ENCODE measurements around the gene OVOL2. TPM values are rescaled to one million over a fixed set of nuclear protein-coding genes. Genes with fewer than 3 reads are reported as not detected.

OVOL2 gene
- total and polyA plus RNA-seq, 2 of the 8 experiments (the other 6 are each of a cell fraction or from before 2014, with no cell fraction given) = 11.0 to 11.4 TPM

DNA sequence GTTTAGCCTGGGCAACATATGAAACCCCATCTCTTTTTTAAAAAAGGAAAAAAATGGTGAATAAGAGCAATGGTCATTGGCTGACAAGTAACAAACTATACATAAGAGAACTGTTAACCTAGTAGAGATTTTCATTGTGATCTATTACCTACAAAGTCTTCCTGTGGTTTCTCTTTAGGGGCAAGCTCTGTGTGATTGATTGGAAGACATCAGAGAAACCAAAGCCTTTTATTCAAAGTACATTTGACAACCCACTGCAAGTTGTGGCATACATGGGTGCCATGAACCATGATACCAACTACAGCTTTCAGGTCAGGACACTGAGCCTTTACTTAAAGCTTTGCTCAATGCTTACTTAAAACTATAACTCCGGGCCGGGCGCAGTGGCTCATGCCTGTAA is 69.7 kb downstream of the OVOL2 start:
- Histone ChIP-seq H3K4me3 (ENCODE audit: extremely low read depth in 1 of 4, insufficient read depth in 2 of 4, low read depth in 3 of 4, low read length in 4 of 4) (no peak overlapping the region), H3K23ac (ENCODE audit: insufficient read length) (no peak overlapping the region), H2AK5ac (ENCODE audit: low read depth, low read length) (no peak overlapping the region), H2BK15ac (ENCODE audit: low read length) (no peak overlapping the region), H2BK12ac (ENCODE audit: low read depth, low read length) (no peak overlapping the region), H4K5ac (ENCODE audit: insufficient read length, low read depth, low read length) (no peak overlapping the region), H3K27me3 (replicated peaks in 1 of 4; ENCODE audit: control insufficient read depth in 3 of 4, extremely low read depth in 1 of 4, insufficient read depth in 3 of 4, low read length in 3 of 4) (no peaks in the 10 kb centered on the region), H3K79me2 (ENCODE audit: control insufficient read depth in 1 of 2, insufficient read depth in 2 of 2, low read length in 2 of 2) (peaks cover 0 to 45% of the 10 kb centered on the region in 2 experiments; a peak in 2 of 4 replicates), H3K56ac (replicated peaks; ENCODE audit: insufficient read length, low read depth, low read length) (no peak overlapping the region), H3K4ac (replicated peaks; ENCODE audit: insufficient read length, low read depth, low read length) (no peak overlapping the region), H2BK5ac (ENCODE audit: low read depth, low read length) (no peak overlapping the region), H2BK120ac (replicated peaks; ENCODE audit: low read depth, low read length) (no peak overlapping the region), H3K14ac (ENCODE audit: insufficient read length) (no peak overlapping the region), H4K20me1 (replicated peaks in 1 of 2; ENCODE audit: control insufficient read depth in 1 of 2, insufficient read depth in 2 of 2, low read length in 2 of 2) (peaks cover 0 to 3% of the 10 kb centered on the region in 2 experiments), H2BK20ac (ENCODE audit: low read length) (no peak overlapping the region), H3K9me3 (ENCODE audit: insufficient read depth in 2 of 2, low read depth in 1 of 2, low read length in 1 of 2) (no peaks in the 10 kb centered on the region), H3K9ac (replicated peaks in 1 of 4; ENCODE audit: extremely low read depth in 1 of 4, low read depth in 3 of 4, low read length in 3 of 4) (no peak overlapping the region), H3K4me1 (replicated peaks in 1 of 4; ENCODE audit: control insufficient read depth in 3 of 4, insufficient read depth in 4 of 4, low read length in 3 of 4) (peaks cover 0 to 3% (median 2%) of the 10 kb centered on the region in 4 experiments; a peak in 5 of 7 replicates), H2AFZ (ENCODE audit: low read length) (no peak overlapping the region), H3K27ac (ENCODE audit: low read depth, low read length) (no peak overlapping the region), H3K36me3 (ENCODE audit: control insufficient read depth in 2 of 4, insufficient read depth in 4 of 4, low read length in 3 of 4) (peaks cover 7 to 44% (median 27%) of the 10 kb centered on the region in 4 experiments; a peak in 7 of 8 replicates), H3K4me2 (ENCODE audit: insufficient read depth in 1 of 2, low read depth in 2 of 2, low read length in 2 of 2) (no peak overlapping the region), H3K18ac (ENCODE audit: extremely low read depth, low read length) (no peak overlapping the region), H3K79me1 (ENCODE audit: low read depth, low read length) (no peaks in the 10 kb centered on the region), H4K8ac (ENCODE audit: extremely low read depth, insufficient read depth, low read length) (no peak overlapping the region), H4K91ac (replicated peaks; ENCODE audit: insufficient read length, low read length) (no peak overlapping the region), H3K23me2 (ENCODE audit: low read depth, low read length) (no peaks in the 10 kb centered on the region)
- POLR2A ChIA-PET (ENCODE audit: partially characterized antibody) = interaction anchor here (0.8 to 31.5 kb wide), 5 partner anchors 9 to 40 kb away, joined by 4 to 424 read pairs (median 4); partner anchors contain the start of genes MGME1 and SNX5
- DNase-seq (ENCODE audit: low read depth in 1 of 2, low spot score in 2 of 2) (no peak), FAIRE-seq (no peak)
- CTCF ChIA-PET (ENCODE audit: partially characterized antibody) = interaction anchor here (0.9 to 2.6 kb wide), 3 partner anchors 8 to 49 kb away, joined by 3 to 12 read pairs (median 3); no protein-coding TSS in a partner anchor
- WGBS, 2 experiments (ENCODE audit: extremely low coverage in 1 of 2, insufficient coverage in 1 of 2, insufficient read length in 1 of 2, insufficient replicate concordance in 2 of 2, low coverage in 1 of 2, low lambda C conversion rate in 2 of 2, missing lambda C conversion rate in 1 of 2) = 80% methylated on average over 3 of the region's 3 CpGs; no CpG with 5 or more reads in 1 of the 2 experiments
- TF ChIP-seq, protein P1, sequence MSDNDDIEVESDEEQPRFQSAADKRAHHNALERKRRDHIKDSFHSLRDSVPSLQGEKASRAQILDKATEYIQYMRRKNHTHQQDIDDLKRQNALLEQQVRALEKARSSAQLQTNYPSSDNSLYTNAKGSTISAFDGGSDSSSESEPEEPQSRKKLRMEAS (IDR thresholded peaks at IDR 0.05) = no peak
- TF ChIP-seq RFX5 (IDR thresholded peaks at IDR 0.05; ENCODE audit: borderline replicate concordance, low read depth, low read length) (no peak), RXRA (IDR thresholded peaks at IDR 0.05; ENCODE audit: insufficient read depth, low read depth, low read length) (no peak)
